Anterior cingulate cortex (tissue), 58 donors: Measurements from ENCODE around the gene PMFBP1.
A peak's percentile ranks its signal among the peaks of the same experiment; 100 is the strongest.
"Not testable (repeated sequence)": the region's sequence is repeated elsewhere in the genome, so short reads cannot be mapped to it uniquely, and the experiment has no call there.

Experiments
- DNase-seq, 58 donors: peaks; one replicate each; lab custom pipeline; 2025; lab: John Stamatoyannopoulos, UW

The PMFBP1 gene

GRCh38 chr16:72075067-72075466, 96.9 kb downstream of the PMFBP1 start:
- not testable (repeated sequence) for DNase-seq

- peak in 48 of 58 donors; percentile 2 to 84 (median 31) for DNase-seq
Measured at GRCh38 chr16:72073560-72074230, 98.3 kb downstream of the PMFBP1 start.

- peak in 8 of 58 donors; percentile 3 to 32 (median 5) for DNase-seq
Measured at GRCh38 chr16:72072514-72073342, 99.2 kb downstream of the PMFBP1 start.
